ENCODE measurements around the gene CKS1B. TPM values are rescaled to one million over a fixed set of nuclear protein-coding genes. Genes with fewer than 3 reads are reported as not detected.
A peak's percentile ranks its signal among the peaks of the same experiment; 100 is the strongest.

The CKS1B gene
- total RNA-seq, 1 donor from 2014 or later, result 158 TPM

GRCh38 chr1:155005076-155006011 is 30.9 kb downstream of the CKS1B start:
- H3K4me1 Mint-ChIP-seq (ENCODE audit: low read depth), result peaks cover 37% of the 10 kb centered on the region
- H3K27ac Mint-ChIP-seq, result peak overlapping the region; percentile 96
- H3K36me3 Mint-ChIP-seq (ENCODE audit: low read depth), result peaks cover 24% of the 10 kb centered on the region
- peak overlapping the region; percentile 98 for H3K4me3 Mint-ChIP-seq
- H3K9me3 Mint-ChIP-seq, result no peaks in the 10 kb centered on the region
- intact Hi-C loops (cut with micrococcal nuclease), result loop anchor here (5.0 kb wide), 1 partner anchor 167 kb away; the partner anchor contains the start of genes KRTCAP2 and TRIM46
- no peak for DNase-seq (ENCODE audit: low spot score)
- H3K27me3 Mint-ChIP-seq (ENCODE audit: insufficient read depth), result peaks cover 2% of the 10 kb centered on the region

GRCh38 chr1:155006601-155007101 is 32.2 kb downstream of the CKS1B start:
- peaks cover 29% of the 10 kb centered on the region for H3K36me3 Mint-ChIP-seq (ENCODE audit: low read depth)
- DNase-seq (ENCODE audit: low spot score), result peak; percentile 42
- H3K4me1 Mint-ChIP-seq (ENCODE audit: low read depth), result peaks cover 41% of the 10 kb centered on the region
- H3K27ac Mint-ChIP-seq, result peak overlapping the region; percentile 96
- H3K27me3 Mint-ChIP-seq (ENCODE audit: insufficient read depth), result no peaks in the 10 kb centered on the region
- H3K4me3 Mint-ChIP-seq, result peak overlapping the region; percentile 76
- no peaks in the 10 kb centered on the region for H3K9me3 Mint-ChIP-seq
- intact Hi-C loops (cut with micrococcal nuclease), result loop anchor here (5.0 kb wide), 1 partner anchor 166 kb away; the partner anchor contains the start of genes KRTCAP2 and TRIM46

- Mint-ChIP-seq H3K9me3 (no peaks in the 10 kb centered on the region), H3K4me1 (ENCODE audit: low read depth) (peaks cover 47% of the 10 kb centered on the region), H3K27me3 (ENCODE audit: insufficient read depth) (no peaks in the 10 kb centered on the region), H3K27ac (no peak overlapping the region), H3K36me3 (ENCODE audit: low read depth) (peaks cover 33% of the 10 kb centered on the region), H3K4me3 (peak overlapping the region; percentile 49)
- intact Hi-C loops (cut with micrococcal nuclease), result loop anchor here (5.0 kb wide), 1 partner anchor 165 kb away; the partner anchor contains the start of genes KRTCAP2 and TRIM46
- no peak for DNase-seq (ENCODE audit: low spot score)
These were observed 32.9 kb downstream of the CKS1B start for GRCh38 chr1:155007251-155007828.

GRCh38 chr1:155008015-155008941 is 33.8 kb downstream of the CKS1B start:
- Mint-ChIP-seq H3K4me3 (peak overlapping the region; percentile 99), H3K36me3 (ENCODE audit: low read depth) (peaks cover 43% of the 10 kb centered on the region), H3K9me3 (no peaks in the 10 kb centered on the region), H3K27me3 (ENCODE audit: insufficient read depth) (no peaks in the 10 kb centered on the region), H3K4me1 (ENCODE audit: low read depth) (peaks cover 56% of the 10 kb centered on the region), H3K27ac (peak overlapping the region; percentile 97)
- intact Hi-C loops (cut with micrococcal nuclease), result loop anchor here (1.0 to 5.0 kb wide), 4 partner anchors 9 to 399 kb away; partner anchors contain the start of genes ADAR, KRTCAP2 and TRIM46
- peak; percentile 71 for DNase-seq (ENCODE audit: low spot score)

- intact Hi-C loops (cut with micrococcal nuclease), result loop anchor here (2.0 to 5.0 kb wide), 2 partner anchors 163 to 400 kb away; partner anchors contain the start of genes ADAR, KRTCAP2 and TRIM46
These were observed 34.8 kb downstream of the CKS1B start for GRCh38 chr1:155009221-155009711.

GRCh38 chr1:155009742-155010141 is 35.3 kb downstream of the CKS1B start:
- H3K36me3 Mint-ChIP-seq (ENCODE audit: low read depth), result peaks cover 45% of the 10 kb centered on the region
- H3K4me1 Mint-ChIP-seq (ENCODE audit: low read depth), result peaks cover 61% of the 10 kb centered on the region

More at GRCh38 chr1:155009221-155009711, 34.8 kb downstream of the CKS1B start:
- peaks cover 63% of the 10 kb centered on the region for H3K4me1 Mint-ChIP-seq (ENCODE audit: low read depth)
- no peak for DNase-seq (ENCODE audit: low spot score)
- peaks cover 47% of the 10 kb centered on the region for H3K36me3 Mint-ChIP-seq (ENCODE audit: low read depth)
- H3K4me3 Mint-ChIP-seq, result peak overlapping the region; percentile 99
- no peaks in the 10 kb centered on the region for H3K27me3 Mint-ChIP-seq (ENCODE audit: insufficient read depth)
- H3K27ac Mint-ChIP-seq, result peak overlapping the region; percentile 97
- no peaks in the 10 kb centered on the region for H3K9me3 Mint-ChIP-seq

GRCh38 chr1:155010211-155010918 is 35.9 kb downstream of the CKS1B start:
- intact Hi-C loops (cut with micrococcal nuclease), result no loop called here
- peak overlapping the region; percentile 97 for H3K27ac Mint-ChIP-seq
- H3K27me3 Mint-ChIP-seq (ENCODE audit: insufficient read depth), result no peaks in the 10 kb centered on the region
- H3K36me3 Mint-ChIP-seq (ENCODE audit: low read depth), result peaks cover 45% of the 10 kb centered on the region
- peak overlapping the region; percentile 99 for H3K4me3 Mint-ChIP-seq
- no peaks in the 10 kb centered on the region for H3K9me3 Mint-ChIP-seq
- no peak for DNase-seq (ENCODE audit: low spot score)
- peaks cover 56% of the 10 kb centered on the region for H3K4me1 Mint-ChIP-seq (ENCODE audit: low read depth)

More at GRCh38 chr1:155009742-155010141, 35.3 kb downstream of the CKS1B start:
- intact Hi-C loops (cut with micrococcal nuclease), result loop anchor here (2.0 to 5.0 kb wide), 2 partner anchors 163 to 401 kb away; partner anchors contain the start of genes ADAR, KRTCAP2 and TRIM46
- Mint-ChIP-seq H3K27ac (peak overlapping the region; percentile 97), H3K9me3 (no peaks in the 10 kb centered on the region), H3K27me3 (ENCODE audit: insufficient read depth) (no peaks in the 10 kb centered on the region), H3K4me3 (peak overlapping the region; percentile 99)
- no peak for DNase-seq (ENCODE audit: low spot score)

GRCh38 chr1:155011004-155011416 is 36.5 kb downstream of the CKS1B start:
- intact Hi-C loops (cut with micrococcal nuclease), result no loop called here
- peak overlapping the region; percentile 85 for H3K27ac Mint-ChIP-seq
- H3K36me3 Mint-ChIP-seq (ENCODE audit: low read depth), result peaks cover 52% of the 10 kb centered on the region
- H3K4me1 Mint-ChIP-seq (ENCODE audit: low read depth), result peaks cover 56% of the 10 kb centered on the region
- H3K27me3 Mint-ChIP-seq (ENCODE audit: insufficient read depth), result no peaks in the 10 kb centered on the region
- H3K9me3 Mint-ChIP-seq, result no peaks in the 10 kb centered on the region
- H3K4me3 Mint-ChIP-seq, result peak overlapping the region; percentile 99
- no peak for DNase-seq (ENCODE audit: low spot score)

GRCh38 chr1:155011437-155012025 is 37.0 kb downstream of the CKS1B start:
- H3K27ac Mint-ChIP-seq, result peak overlapping the region; percentile 85
- DNase-seq (ENCODE audit: low spot score), result no peak
- peak overlapping the region; percentile 99 for H3K4me3 Mint-ChIP-seq
- no peaks in the 10 kb centered on the region for H3K27me3 Mint-ChIP-seq (ENCODE audit: insufficient read depth)
- H3K9me3 Mint-ChIP-seq, result no peaks in the 10 kb centered on the region
- peaks cover 56% of the 10 kb centered on the region for H3K4me1 Mint-ChIP-seq (ENCODE audit: low read depth)
- intact Hi-C loops (cut with micrococcal nuclease), result loop anchor here (1.0 kb wide), 1 partner anchor 9 kb away; the partner anchor contains the start of gene ZBTB7B
- H3K36me3 Mint-ChIP-seq (ENCODE audit: low read depth), result peaks cover 52% of the 10 kb centered on the region

- DNase-seq (ENCODE audit: low spot score), result no peak
- H3K27me3 Mint-ChIP-seq (ENCODE audit: insufficient read depth), result no peaks in the 10 kb centered on the region
- no peaks in the 10 kb centered on the region for H3K9me3 Mint-ChIP-seq
- H3K4me3 Mint-ChIP-seq, result peak overlapping the region; percentile 85
- H3K36me3 Mint-ChIP-seq (ENCODE audit: low read depth), result peaks cover 56% of the 10 kb centered on the region
- intact Hi-C loops (cut with micrococcal nuclease), result loop anchor here (1.0 kb wide), 1 partner anchor 10 kb away; the partner anchor contains the start of gene ZBTB7B
- peaks cover 55% of the 10 kb centered on the region for H3K4me1 Mint-ChIP-seq (ENCODE audit: low read depth)
- H3K27ac Mint-ChIP-seq, result peak overlapping the region; percentile 90
These were observed 37.6 kb downstream of the CKS1B start for GRCh38 chr1:155012026-155012546.

Data from activated T-helper 1 cell treated with anti-CD3 and anti-CD28 coated beads, Interleukin-12 subunit alpha, Interleukin-12 subunit beta, Interleukin-2, Interleukin-4 antibody, amounts not matched to agents 30 ng/mL and 10 ng/mL and 1 ng/mL, durations not matched to agents 14 hours and 24 hours and 36 hours (primary cell).